NCI-H2107 treated with DMSO at 0.1 percent for 48 hours (cell line): ENCODE data around the gene ADGRG1.

Experiments
- DNase-seq: peaks from one replicate; lab custom pipeline; 2025; ENCODE audit not compliant: unreplicated experiment; lab: John Stamatoyannopoulos, UW

Gene ADGRG1

DNA sequence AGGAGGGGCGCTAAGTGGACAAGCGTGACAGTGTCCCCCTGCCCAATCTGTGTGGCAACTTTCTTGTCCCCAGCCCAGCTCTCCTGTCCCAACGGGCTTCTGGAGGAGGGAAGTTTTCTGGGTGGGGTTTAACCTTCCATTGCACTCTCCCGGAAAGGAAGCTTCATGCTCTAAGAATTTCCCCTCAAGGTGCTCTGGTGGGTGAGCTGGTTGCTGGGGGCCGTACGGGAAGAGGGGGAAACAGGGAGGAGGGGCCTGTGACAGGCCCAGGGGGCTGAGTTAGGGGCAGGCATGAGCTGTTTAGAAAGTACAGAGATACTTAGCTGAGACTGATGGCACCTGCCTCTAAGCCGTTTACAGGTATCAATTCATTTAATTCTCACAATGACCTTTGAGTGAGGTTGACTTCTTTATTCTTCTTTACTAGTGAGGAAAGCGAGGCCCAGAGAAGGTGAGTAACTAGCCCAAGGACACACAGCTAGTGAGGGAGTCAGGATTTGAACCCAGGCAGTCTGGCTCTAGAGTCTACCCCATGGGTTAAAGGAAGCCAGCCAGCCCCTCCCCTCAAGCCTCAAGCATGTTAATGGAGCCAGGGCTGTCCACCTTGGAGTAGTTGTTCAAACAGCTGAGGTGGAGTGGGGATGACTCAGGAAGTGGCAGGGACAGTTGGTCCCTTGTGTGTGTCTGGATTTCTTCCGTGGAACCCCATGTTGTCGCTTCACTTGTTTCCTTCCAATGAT, 18.9 kb downstream of the ADGRG1 start:
- no peak for DNase-seq

DNA sequence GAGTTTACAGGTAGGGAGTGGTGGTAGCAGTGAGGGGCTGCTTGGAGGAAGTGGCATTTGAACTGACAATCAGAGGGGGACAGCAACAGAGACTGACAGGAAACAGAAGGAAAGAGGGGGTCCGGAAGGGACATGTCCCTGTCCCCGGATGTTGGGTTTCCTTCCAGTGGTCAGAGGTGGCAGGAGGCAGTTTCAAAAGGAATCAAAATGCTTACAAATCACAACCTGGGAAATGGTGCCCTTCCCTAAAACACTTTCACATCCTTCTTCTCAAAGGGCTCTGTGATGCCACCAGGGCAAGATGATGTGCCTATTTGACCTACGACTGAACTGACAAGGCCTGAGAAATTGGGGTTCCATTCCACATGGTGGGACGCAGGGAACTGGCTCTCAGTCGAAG, 19.7 kb downstream of the ADGRG1 start:
- no peak for DNase-seq

DNA sequence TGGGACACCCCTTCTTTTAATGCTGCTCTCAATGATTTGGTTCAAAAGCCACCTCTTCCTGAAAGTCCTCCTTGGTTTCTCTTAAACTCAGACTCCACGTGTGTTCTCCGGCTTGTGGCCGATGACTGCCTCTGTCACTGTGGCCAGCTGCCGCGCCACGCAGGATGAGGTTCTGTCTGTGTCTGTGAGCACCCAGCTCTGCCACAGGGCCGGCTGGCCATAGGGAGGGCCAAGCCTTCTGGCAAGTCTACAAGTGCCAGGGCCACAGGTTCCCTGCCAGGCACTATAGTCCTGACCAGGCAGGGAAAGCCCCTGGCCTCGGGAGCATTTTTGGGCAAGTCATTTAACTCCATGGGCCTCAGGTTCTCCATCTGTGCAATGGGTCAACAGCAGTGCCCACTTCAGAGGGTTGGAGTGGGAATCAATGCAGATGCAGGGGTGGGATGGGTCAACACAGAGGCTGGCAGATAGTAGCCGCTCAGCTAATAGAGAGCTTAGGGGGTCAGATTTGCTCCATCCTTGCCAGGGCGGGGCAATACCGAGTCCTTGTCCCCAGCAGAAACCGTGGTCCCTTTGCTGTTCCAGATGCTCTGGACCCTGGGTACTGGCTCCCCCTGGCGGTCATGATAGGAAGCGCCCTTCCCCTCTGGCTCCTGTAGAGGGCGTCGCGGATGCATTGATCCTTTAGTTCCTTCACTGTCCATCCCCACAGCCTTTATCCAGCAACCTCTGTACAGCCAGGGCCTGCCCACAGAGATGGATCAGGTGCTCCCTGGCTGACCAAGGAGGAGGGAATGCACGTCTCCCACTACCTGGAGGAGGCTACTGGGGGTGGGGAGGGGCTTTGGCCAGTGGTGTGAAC, 20.4 kb downstream of the ADGRG1 start:
- DNase-seq: peak; percentile 64

DNA sequence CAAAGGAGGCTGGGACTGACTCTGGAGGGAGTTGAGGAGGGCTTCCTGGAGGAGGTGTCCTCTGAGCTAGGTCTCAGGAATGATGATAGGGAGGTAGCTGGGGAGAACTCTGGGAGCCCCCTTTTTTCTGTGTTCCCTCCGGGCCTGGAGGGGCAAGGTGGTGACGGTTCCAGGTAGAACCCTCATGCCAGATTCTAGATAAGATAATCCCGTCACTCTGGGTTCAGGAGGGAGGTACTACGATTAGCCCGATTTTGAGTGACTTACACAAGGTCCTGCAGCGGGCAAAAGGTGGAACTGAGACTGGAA, 21.0 kb downstream of the ADGRG1 start:
- DNase-seq: no peak

DNA sequence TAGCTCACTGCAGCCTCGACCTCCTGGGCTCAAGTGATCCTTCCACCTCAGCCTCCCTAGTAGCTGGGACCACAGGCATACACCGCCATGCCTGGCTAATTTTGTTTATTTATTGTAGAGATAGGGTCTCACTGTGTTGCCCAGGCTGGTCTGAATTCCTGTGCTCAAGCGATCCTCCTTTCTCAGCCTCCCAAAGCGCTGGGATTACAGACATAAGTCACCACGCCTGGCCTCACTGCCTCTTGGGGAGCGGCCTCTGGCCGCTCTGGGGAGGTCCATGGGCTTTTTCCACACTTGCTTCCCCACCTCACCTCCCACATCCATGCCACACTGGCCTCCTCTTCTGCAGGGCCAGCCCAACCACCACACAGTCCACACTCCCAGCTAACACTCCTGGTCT, 21.4 kb downstream of the ADGRG1 start:
- DNase-seq: no peak

DNA sequence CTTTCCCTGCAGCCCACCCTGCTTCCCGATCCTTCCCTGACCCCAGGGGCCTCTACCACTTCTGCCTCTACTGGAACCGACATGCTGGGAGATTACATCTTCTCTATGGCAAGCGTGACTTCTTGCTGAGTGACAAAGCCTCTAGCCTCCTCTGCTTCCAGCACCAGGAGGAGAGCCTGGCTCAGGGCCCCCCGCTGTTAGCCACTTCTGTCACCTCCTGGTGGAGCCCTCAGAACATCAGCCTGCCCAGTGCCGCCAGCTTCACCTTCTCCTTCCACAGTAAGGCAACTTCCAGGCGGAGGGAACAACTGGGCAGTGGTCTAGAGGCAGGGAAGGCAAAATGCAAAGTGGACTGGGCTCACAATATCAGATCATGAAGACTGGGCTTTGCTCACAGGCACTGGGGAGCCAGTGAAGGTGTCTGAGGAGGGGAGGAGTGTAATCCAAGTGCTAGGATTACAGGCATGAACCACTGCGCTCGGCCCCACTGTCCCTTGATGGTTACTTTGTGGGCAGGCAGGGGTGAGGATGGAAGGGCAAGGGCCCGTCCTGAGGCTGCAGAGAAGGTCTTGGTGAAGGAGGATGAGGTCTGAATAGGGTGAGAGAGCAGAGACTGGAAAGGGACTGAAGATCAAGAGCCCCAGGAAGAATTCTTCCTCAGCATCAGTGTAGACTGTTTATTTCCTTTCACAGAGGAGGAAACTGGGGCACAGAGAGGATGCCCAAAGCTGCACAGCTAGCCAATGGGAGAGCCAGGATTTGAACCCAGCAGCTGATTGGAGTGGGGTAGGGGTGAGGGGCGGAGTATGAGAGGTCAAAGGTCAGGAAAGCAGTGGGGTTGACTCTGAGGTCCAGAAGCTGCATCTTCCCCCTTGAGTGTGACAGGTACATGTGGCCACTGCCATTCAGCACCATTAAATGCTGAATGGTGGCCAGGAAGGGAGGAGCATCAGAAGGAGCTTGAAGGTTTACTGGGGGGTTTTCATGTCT, 23.2 kb downstream of the ADGRG1 start:
- no peak for DNase-seq

DNA sequence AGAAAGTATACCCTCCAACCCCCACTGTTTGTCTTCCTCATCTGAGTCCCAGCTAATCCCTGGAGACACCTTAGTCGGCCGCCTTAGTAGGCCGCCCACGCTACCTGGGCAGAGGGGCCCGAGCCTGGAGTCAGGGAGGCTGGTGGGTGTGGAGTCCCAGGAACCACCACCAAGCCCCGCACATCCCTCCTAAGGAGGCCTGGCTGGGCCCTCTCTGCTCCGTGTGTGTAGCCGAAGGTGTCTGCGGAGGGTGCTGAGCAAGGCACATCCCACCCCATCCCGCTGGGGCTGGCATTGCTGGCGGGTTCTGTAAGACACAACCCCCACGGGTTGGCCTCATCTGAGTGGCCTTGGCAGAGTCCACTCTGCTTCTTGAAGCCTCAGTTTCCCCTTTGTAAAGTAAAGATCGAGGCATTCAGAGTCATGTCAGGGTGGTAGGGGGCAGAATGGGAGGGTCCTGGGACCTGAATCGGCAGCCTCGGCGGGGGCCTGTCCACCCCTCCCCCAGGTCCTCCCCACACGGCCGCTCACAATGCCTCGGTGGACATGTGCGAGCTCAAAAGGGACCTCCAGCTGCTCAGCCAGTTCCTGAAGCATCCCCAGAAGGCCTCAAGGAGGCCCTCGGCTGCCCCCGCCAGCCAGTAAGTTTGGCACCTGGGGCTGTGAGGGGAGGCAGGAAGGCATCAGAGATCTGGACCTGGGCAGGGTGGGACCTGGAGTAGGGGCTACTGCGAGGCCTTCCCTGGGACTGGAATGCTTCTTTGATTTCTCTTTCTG, 24.5 kb downstream of the ADGRG1 start:
- DNase-seq: no peak

DNA sequence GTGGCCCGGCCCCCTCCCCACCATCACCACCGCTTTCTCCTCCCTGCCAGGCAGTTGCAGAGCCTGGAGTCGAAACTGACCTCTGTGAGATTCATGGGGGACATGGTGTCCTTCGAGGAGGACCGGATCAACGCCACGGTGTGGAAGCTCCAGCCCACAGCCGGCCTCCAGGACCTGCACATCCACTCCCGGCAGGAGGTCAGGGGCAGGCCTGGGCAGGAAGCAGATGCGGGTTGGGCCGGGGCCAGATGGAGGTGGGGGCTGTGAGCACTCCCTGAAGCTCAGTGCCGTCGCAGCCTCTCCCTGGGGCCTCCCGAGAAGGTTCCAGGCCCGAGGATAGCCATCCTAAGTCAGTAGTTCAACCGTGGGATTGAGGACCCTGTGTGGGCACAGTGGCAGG, 25.5 kb downstream of the ADGRG1 start:
- no peak for DNase-seq

GRCh38 chr16:57656342-57656955, 28.0 kb downstream of the ADGRG1 start:
- DNase-seq: no peak

DNA sequence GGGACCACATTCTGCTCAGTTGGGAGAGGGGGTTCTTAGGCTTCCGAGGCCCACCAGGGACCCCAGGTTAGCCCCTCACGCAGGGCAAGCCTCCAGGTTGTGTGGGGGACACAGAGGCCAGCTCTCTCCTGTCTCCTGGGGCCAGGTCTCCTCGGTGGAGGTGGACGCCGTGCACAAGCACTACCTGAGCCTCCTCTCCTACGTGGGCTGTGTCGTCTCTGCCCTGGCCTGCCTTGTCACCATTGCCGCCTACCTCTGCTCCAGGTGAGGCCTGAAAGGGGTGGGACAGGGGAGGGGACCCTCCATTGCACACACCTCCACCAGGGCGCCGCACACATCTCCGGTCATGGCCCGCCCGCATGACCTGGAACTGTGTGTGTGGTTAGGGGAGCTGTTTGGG, 28.8 kb downstream of the ADGRG1 start:
- no peak for DNase-seq

- DNase-seq: no peak
Measured at GRCh38 chr16:57658130-57658877, 29.9 kb downstream of the ADGRG1 start.

DNA sequence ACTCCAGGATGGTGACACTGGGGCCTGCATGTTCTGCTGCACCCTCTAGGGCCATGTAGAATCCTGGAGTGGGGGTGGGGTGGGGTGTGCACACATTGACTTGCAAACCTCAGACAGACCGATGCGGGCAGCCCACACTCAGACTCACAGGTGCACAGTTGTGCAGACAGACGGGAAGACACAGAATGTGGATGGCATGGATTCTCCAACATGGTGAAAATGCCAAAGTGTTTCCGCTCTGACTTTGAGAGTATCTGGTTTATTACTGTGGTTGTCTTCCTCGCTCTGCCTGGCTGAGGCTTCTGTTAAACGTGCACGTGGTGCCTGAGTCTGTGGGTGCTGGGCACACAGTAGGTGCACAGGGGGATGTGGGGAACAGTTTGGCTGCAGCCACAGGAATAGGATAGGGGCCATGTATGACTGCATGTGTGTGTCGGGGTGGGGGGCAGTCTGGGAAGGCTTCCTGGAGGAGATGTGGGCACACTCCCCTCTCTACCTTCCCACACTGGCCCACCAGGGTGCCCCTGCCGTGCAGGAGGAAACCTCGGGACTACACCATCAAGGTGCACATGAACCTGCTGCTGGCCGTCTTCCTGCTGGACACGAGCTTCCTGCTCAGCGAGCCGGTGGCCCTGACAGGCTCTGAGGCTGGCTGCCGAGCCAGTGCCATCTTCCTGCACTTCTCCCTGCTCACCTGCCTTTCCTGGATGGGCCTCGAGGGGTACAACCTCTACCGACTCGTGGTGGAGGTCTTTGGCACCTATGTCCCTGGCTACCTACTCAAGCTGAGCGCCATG, 30.6 kb downstream of the ADGRG1 start:
- DNase-seq: no peak

- DNase-seq: no peak
Measured at GRCh38 chr16:57660715-57661463, 32.5 kb downstream of the ADGRG1 start.

GRCh38 chr16:57661510-57661909, 33.1 kb downstream of the ADGRG1 start:
- DNase-seq: no peak

DNA sequence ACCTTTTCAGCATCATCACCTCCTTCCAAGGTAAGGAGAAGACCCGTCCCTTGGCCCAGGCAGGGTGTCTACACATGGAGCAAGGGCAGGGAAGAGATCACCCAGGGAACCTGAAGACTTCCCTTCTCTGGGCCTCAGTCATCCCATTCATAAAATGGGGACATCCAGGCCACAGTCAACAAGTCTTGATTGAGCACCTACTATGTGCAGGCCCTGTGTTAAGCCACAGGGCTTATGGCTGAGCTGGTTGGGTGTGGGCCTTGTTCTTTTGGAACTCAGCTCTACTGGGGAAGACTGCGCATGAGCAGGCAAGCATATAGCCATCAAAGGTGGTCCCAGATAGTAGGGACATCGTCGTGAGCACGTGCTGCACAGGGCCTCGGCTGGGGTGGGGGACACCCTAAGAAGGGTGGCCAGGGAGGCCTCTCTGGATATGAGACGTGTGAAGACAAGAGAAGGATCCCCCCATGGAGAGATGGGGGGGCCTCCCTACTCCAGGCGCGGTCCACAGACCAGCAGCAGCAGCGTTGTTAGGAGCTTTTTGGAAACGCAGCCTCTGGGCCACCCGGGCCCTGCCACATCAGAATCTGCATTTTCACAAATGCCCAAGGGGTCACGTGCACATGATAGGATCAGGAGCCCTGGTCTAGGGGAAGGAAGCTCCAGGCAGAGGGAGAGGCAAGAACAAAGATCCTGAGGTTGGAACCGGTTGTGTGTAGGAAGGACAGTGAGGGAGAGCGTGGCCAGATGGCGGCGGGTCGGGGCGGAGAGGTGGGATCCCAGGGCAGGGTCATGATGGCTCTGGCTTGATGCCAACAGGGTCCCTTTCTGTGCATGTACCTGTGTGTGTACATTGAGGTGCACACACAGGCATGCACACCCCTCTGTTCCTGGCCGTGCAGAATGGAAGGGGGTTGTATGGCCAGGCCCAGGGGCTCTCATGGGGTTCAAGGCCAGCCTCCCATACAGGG, 33.8 kb downstream of the ADGRG1 start:
- DNase-seq: no peak

DNA sequence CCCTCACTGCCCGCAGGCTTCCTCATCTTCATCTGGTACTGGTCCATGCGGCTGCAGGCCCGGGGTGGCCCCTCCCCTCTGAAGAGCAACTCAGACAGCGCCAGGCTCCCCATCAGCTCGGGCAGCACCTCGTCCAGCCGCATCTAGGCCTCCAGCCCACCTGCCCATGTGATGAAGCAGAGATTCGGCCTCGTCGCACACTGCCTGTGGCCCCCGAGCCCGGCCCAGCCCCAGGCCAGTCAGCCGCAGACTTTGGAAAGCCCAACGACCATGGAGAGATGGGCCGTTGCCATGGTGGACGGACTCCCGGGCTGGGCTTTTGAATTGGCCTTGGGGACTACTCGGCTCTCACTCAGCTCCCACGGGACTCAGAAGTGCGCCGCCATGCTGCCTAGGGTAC, 35.0 kb downstream of the ADGRG1 start:
- no peak for DNase-seq
